HCT116 (cell line): Measurements from ENCODE around the gene SLC41A3. TPM values are rescaled to one million over a fixed set of nuclear protein-coding genes. Genes with fewer than 3 reads are reported as not detected.

Experiments
- ATAC-seq: fragments of 200-7000 bp; cut with Tn5 transposase; 2 replicates; pipeline ENCODE4 v1.9.1; 2020; ENCODE audit warnings: mild to moderate bottlenecking, moderate library complexity
- BruUV-seq: library from RNA; stranded (reverse); fragments of 400-500 nt; replicated peaks from 2 replicates; lab custom pipeline; 2021; lab: Mats Ljungman, UMichigan
- CTCF ChIA-PET: fragments of 300-600 bp; sonication (Branson Sonifier 250); formaldehyde crosslinking; loops from one replicate; lab custom pipeline; 2021; ENCODE audit warnings: antibody characterized with exemption; lab: Charles Lee
- POLR2A ChIA-PET: fragments of 300-600, 350-600 bp; sonication (Branson Sonifier 250); formaldehyde crosslinking; loops from one replicate; lab custom pipeline; 2021; ENCODE audit warnings: antibody characterized with exemption; lab: Charles Lee
- RAD21 ChIA-PET, 2 experiments: fragments of 300-600 bp; sonication (Branson Sonifier 250); formaldehyde crosslinking; loops; one replicate each; lab custom pipeline; 2023; ENCODE audit warnings: low total read pairs in 2 of 2; ENCODE audit not compliant: uncharacterized antibody in 2 of 2, unreplicated experiment in 2 of 2, low non-redundant PET in 1 of 2; lab: Charles Lee
- DNase-seq: peaks from one replicate; pipeline ENCODE4 v3.0.0-alpha.2; 2010; ENCODE audit warnings: low read depth, low spot score
- H2AFZ ChIP-seq: fragments of 200-600 bp; shearing (Covaris generic), sonication (generic); 2 replicates; pipeline ENCODE4 v1.6.1; 2017; ENCODE audit warnings: low read depth, mixed run types, mixed read lengths, antibody characterized with exemption, low read length; ENCODE audit not compliant: poor library complexity, severe bottlenecking
- H3K27ac ChIP-seq: 2 replicates; pipeline ENCODE4 v1.5.1; 2012; ENCODE audit warnings: low read depth, low read length
- H3K27me3 ChIP-seq: fragments of 200-600 bp; sonication (generic); 2 replicates; pipeline ENCODE4 v1.6.1; 2016; ENCODE audit warnings: mixed run types, low read length, mixed read lengths; ENCODE audit not compliant: insufficient read depth
- H3K36me3 ChIP-seq, 2 experiments: fragments of 200-500 bp in 1 of 2; fragments of 200-600 bp in 1 of 2; sonication (Bioruptor generic) in 1 of 2; sonication (generic) in 1 of 2; 2 replicates each; pipeline versions ENCODE4 v1.5.1 to v1.6.1; 2014 to 2016; ENCODE audit warnings: low read length in 2 of 2, inconsistent platforms in 1 of 2, mixed read lengths in 1 of 2, mixed run types in 1 of 2; ENCODE audit not compliant: insufficient read depth in 2 of 2, control insufficient read depth in 1 of 2
- H3K4me1 ChIP-seq, 2 experiments: fragments of 200-600 bp in 1 of 2; sonication (generic) in 1 of 2; 2 replicates each; pipeline versions ENCODE4 v1.5.1 to v1.6.1; 2012 to 2017; ENCODE audit warnings: low read length in 2 of 2, inconsistent platforms in 1 of 2, mild to moderate bottlenecking in 1 of 2, mixed read lengths in 1 of 2, mixed run types in 1 of 2, moderate library complexity in 1 of 2; ENCODE audit not compliant: insufficient read depth in 2 of 2, control insufficient read depth in 1 of 2
- H3K4me2 ChIP-seq: fragments of 200-600 bp; sonication (generic); 2 replicates; pipeline ENCODE4 v1.6.1; 2017; ENCODE audit warnings: mixed run types, low read length, mixed read lengths
- H3K4me3 ChIP-seq, 2 experiments: fragments of 200-600 bp in 1 of 2; sonication (generic) in 1 of 2; replicated peaks in 1 of 2; 2 replicates each; pipeline ENCODE4 v1.5.1; 2011 to 2016; ENCODE audit warnings: low read length in 2 of 2, control low read depth in 1 of 2, low read depth in 1 of 2, mild to moderate bottlenecking in 1 of 2, mixed read lengths in 1 of 2, mixed run types in 1 of 2
- H3K79me2 ChIP-seq: fragments of 200-600 bp; sonication (generic); 2 replicates; pipeline ENCODE4 v1.6.1; 2017; ENCODE audit warnings: mild to moderate bottlenecking, mixed run types, low read length, moderate library complexity, mixed read lengths; ENCODE audit not compliant: insufficient read depth
- H3K9ac ChIP-seq: fragments of 200-600 bp; sonication (generic); 2 replicates; pipeline ENCODE4 v1.6.1; 2016; ENCODE audit warnings: low read length, mixed read lengths
- H3K9me2 ChIP-seq: fragments of 200-600 bp; sonication (generic), shearing (Covaris generic); 2 replicates; pipeline ENCODE4 v1.6.1; 2017; ENCODE audit warnings: mixed run types, mild to moderate bottlenecking, moderate library complexity; ENCODE audit not compliant: insufficient read depth
- H3K9me3 ChIP-seq, 2 experiments: fragments of 200-500 bp in 1 of 2; fragments of 200-600 bp in 1 of 2; sonication (Bioruptor generic) in 1 of 2; sonication (generic) in 1 of 2; 2 replicates each; pipeline ENCODE4 v1.6.1; 2014 to 2017; ENCODE audit warnings: low read length in 2 of 2, mixed read lengths in 2 of 2, inconsistent platforms in 1 of 2, low read depth in 1 of 2, mild to moderate bottlenecking in 1 of 2, mixed run types in 1 of 2, moderate library complexity in 1 of 2; ENCODE audit not compliant: control insufficient read depth in 1 of 2, insufficient read depth in 1 of 2
- H4K20me1 ChIP-seq: fragments of 200-600 bp; sonication (generic), shearing (Covaris generic); 2 replicates; pipeline ENCODE4 v1.6.1; 2017; ENCODE audit warnings: mixed run types, mild to moderate bottlenecking, moderate library complexity; ENCODE audit not compliant: insufficient read depth
- CBX3 ChIP-seq: IDR thresholded peaks from 2 replicates; pipeline ENCODE4 v1.6.1; 2012; ENCODE audit warnings: low read depth
- CTCF ChIP-seq, 3 experiments: fragments of 200-600 bp in 1 of 3; sonication (generic) in 1 of 3; IDR thresholded peaks in 2 of 3; conservative IDR thresholded peaks in 1 of 3; 2 replicates each; pipeline ENCODE4 v1.5.1; 2012 to 2017; ENCODE audit warnings: low read depth in 2 of 3, low read length in 2 of 3, antibody characterized with exemption in 1 of 3, borderline replicate concordance in 1 of 3, control low read depth in 1 of 3, mild to moderate bottlenecking in 1 of 3, mixed read lengths in 1 of 3, mixed run types in 1 of 3, moderate library complexity in 1 of 3; ENCODE audit not compliant: insufficient read depth in 1 of 3
- ELF1 ChIP-seq: IDR thresholded peaks from 2 replicates; pipeline ENCODE4 v1.6.1; 2012; ENCODE audit warnings: low read depth, borderline replicate concordance
- EZH2 ChIP-seq: fragments of 200-600 bp; sonication (generic); IDR thresholded peaks from 2 replicates; pipeline ENCODE4 v1.6.1; 2017; ENCODE audit warnings: antibody characterized with exemption, mixed run types
- EZH2phosphoT487 ChIP-seq: fragments of 200-600 bp; IDR thresholded peaks from 2 replicates; pipeline ENCODE4 v1.6.1; 2018; ENCODE audit warnings: antibody characterized with exemption, borderline replicate concordance
- FOSL1 ChIP-seq: IDR thresholded peaks from 2 replicates; pipeline ENCODE4 v1.6.1; 2012; ENCODE audit warnings: low read depth
- JUND ChIP-seq: IDR thresholded peaks from 2 replicates; pipeline ENCODE4 v1.6.1; 2012
- MAX ChIP-seq: IDR thresholded peaks from 2 replicates; pipeline ENCODE4 v1.6.1; 2012
- POLR2A ChIP-seq: IDR thresholded peaks from 2 replicates; pipeline ENCODE4 v1.7.0; 2011; ENCODE audit warnings: borderline replicate concordance; ENCODE audit not compliant: insufficient read depth, insufficient read length; ENCODE audit errors: extremely low read depth
- POLR2AphosphoS5 ChIP-seq: IDR thresholded peaks from 2 replicates; pipeline ENCODE4 v1.6.1; 2011; ENCODE audit warnings: mild to moderate bottlenecking, low read depth, low read length, moderate library complexity
- SIN3A ChIP-seq: IDR thresholded peaks from 2 replicates; pipeline ENCODE4 v1.6.1; 2012; ENCODE audit warnings: low read depth
- SRF ChIP-seq: IDR thresholded peaks from 2 replicates; pipeline ENCODE4 v1.6.1; 2012; ENCODE audit warnings: low read depth
- TCF7L2 ChIP-seq: IDR thresholded peaks from 2 replicates; pipeline ENCODE4 v1.7.0; 2011; ENCODE audit warnings: borderline replicate concordance, inconsistent platforms; ENCODE audit not compliant: insufficient read depth, insufficient read length; ENCODE audit errors: extremely low read depth
- ZFX ChIP-seq: fragments of 450-650 bp; IDR thresholded peaks from 2 replicates; pipeline ENCODE4 v1.6.1; 2017
- intact Hi-C: fragments of 100-400 bp; cut with micrococcal nuclease; formaldehyde crosslinking; loops from 2 replicates; pipeline ENCODE4 v1.10.0; 2022
- total RNA-seq: library from RNA; stranded (reverse); gene quantifications from one replicate; pipeline ENCODE4 v1.2.1, GENCODE V29; 2021; ENCODE audit not compliant: unreplicated experiment
- TF ChIP-seq, protein P1 (sequence below): IDR thresholded peaks from 2 replicates; pipeline ENCODE4 v1.6.1; 2011; ENCODE audit warnings: mild to moderate bottlenecking, low read length, moderate library complexity; ENCODE audit not compliant: insufficient replicate concordance; ENCODE audit errors: extremely low read depth

SLC41A3 gene
- total RNA-seq, 1 experiment from 2014 or later, result 45.9 TPM

- intact Hi-C loops, result no loop called here
- POLR2A ChIA-PET, result no interaction called here
- CTCF ChIA-PET, result no interaction called here
Observed at GRCh38 chr3:126124896-126125295, 41.0 kb upstream of the SLC41A3 start.

More at GRCh38 chr3:126124896-126125295, 41.0 kb upstream of the SLC41A3 start:
- RAD21 ChIA-PET, result interaction anchor here in 1 of 2 experiments (0.6 kb wide), 1 partner anchor 131 kb away, joined by 3 read pairs; no protein-coding TSS in a partner anchor
- no peaks in the 10 kb centered on the region for H3K9me3 ChIP-seq
- H3K9me2 ChIP-seq, result no peaks in the 10 kb centered on the region
- no peak overlapping the region for H3K4me3 ChIP-seq
- DNase-seq (no peak), ATAC-seq (no peak)
- H3K4me2 ChIP-seq, result no peak overlapping the region
- no peak overlapping the region for H2AFZ ChIP-seq
- H3K36me3 ChIP-seq, result no peaks in the 10 kb centered on the region
- no peak overlapping the region for H3K27ac ChIP-seq
- H3K4me1 ChIP-seq, result peaks cover 0 to 4% of the 10 kb centered on the region in 2 experiments; a peak in 1 of 4 replicates
- no peaks in the 10 kb centered on the region for H3K79me2 ChIP-seq
- H4K20me1 ChIP-seq, result no peaks in the 10 kb centered on the region
- no peak for TF ChIP-seq ZFX
- TF ChIP-seq CBX3, result no peak
- TF ChIP-seq CTCF (IDR thresholded peaks at IDR 0.05 in 2 of 3, conservative IDR thresholded peaks at IDR 0.05 in 1 of 3; ENCODE audit: borderline replicate concordance in 1 of 3, insufficient read depth in 1 of 3, low read depth in 2 of 3, low read length in 2 of 3), result no peak
- TF ChIP-seq ELF1, result no peak
- TF ChIP-seq SIN3A, result no peak
- no peak for TF ChIP-seq POLR2A
- no peak for TF ChIP-seq FOSL1
- TF ChIP-seq, protein P1, sequence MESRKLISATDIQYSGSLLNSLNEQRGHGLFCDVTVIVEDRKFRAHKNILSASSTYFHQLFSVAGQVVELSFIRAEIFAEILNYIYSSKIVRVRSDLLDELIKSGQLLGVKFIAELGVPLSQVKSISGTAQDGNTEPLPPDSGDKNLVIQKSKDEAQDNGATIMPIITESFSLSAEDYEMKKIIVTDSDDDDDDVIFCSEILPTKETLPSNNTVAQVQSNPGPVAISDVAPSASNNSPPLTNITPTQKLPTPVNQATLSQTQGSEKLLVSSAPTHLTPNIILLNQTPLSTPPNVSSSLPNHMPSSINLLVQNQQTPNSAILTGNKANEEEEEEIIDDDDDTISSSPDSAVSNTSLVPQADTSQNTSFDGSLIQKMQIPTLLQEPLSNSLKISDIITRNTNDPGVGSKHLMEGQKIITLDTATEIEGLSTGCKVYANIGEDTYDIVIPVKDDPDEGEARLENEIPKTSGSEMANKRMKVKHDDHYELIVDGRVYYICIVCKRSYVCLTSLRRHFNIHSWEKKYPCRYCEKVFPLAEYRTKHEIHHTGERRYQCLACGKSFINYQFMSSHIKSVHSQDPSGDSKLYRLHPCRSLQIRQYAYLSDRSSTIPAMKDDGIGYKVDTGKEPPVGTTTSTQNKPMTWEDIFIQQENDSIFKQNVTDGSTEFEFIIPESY, result no peak
- no peak for TF ChIP-seq MAX
- no peak for TF ChIP-seq EZH2
- TF ChIP-seq EZH2phosphoT487, result no peak
- no peak for TF ChIP-seq JUND
- TF ChIP-seq TCF7L2, result no peak
- no peak for TF ChIP-seq SRF
- no peak for TF ChIP-seq POLR2AphosphoS5
- no TSS peak for BruUV-seq
- no peaks in the 10 kb centered on the region for H3K27me3 ChIP-seq
- H3K9ac ChIP-seq, result no peak overlapping the region
